Measurements from ENCODE around the gene MTCH1.
"Not testable (repeated sequence)": the region's sequence is repeated elsewhere in the genome, so short reads cannot be mapped to it uniquely, and the experiment has no call there.

Gene MTCH1

GRCh38 chr6:36997811-36998722, 12.1 kb upstream of the MTCH1 start:
- DNase-seq (ENCODE audit: low read depth, low spot score): no peak

DNA sequence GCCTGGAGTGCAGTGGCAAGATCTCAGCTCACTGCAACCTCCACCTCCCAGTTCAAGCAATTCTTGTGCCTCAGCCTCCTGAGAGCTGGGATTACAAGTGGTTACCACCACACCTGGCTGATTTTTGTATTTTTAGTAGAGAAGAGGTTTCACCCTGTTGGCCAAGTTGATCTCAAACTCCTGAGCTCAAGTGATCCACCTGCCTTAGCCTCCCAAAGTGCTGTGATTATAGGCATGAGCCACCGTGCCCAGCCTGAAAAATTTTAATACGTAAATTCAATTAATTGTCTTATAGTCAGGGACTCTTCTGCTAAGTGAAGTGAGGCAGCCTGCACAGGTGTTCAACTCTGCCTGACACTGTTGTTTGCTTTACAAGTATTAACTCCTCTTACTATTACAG, 4.4 kb upstream of the MTCH1 start:
- DNase-seq (ENCODE audit: low read depth, low spot score): not testable (repeated sequence)

DNA sequence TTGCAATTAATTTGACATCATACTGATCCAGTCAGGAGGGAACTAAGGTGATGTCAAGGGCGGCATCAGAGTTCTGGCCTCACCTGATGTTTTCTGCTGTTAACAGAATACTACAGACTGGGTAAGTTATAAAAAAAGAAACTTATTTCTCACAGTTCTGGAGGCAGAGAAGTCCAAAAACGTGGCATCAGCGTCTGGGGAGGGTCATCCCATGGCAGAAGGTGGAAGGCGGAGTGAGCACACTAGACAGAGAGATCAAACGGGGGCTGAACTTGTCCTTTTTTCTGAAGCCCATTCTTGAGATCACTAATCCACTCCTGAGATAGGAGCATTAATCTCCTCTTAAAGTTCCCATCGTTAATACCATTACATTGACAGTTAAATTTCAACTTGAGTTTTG, 3.3 kb upstream of the MTCH1 start:
- DNase-seq (ENCODE audit: low read depth, low spot score): no peak

- DNase-seq (ENCODE audit: low read depth, low spot score): no peak
Observed at GRCh38 chr6:36986704-36987047, 680 bp upstream of the MTCH1 start.

GRCh38 chr6:36985417-36985807, 584 bp downstream of the MTCH1 start:
- no peak for DNase-seq (ENCODE audit: low read depth, low spot score)

DNA sequence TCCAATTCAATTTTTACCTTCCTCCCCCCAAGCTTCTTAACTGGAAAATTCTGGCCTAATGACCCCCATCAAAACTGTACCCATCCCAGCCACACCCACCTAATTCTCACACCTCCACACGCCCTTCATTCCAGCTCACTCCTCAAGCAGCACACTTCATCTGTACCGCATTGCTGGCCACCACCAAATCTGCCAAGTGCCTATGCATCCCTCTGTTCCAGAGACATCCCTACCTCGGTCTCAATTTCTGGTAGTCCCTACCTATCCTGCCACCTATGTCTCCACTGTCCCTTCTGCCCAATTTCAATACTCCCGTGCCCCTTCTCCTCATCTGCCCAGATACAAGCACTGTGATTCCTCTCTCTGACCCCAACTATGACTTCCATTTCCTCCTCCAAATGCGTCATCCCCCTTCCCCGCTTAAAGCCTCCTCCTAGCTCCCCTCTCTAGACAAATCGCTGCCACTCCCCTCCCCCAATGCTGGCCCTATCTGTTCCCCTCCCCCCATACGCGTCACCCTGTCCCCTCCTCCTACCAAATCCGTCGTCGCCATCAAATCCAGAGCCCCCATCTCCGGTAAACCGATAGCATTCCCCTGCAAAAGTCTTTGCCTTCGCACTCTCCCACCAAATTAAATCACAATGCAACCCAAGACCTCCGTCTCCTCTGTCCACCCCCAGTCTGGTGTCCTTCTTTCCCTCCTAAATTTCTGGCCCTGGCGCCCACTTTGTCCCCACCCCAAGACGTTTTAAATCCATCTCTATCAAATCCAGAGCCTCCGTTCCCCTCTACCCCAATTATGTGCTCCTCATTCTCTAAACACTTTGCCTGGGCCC, 1.2 kb downstream of the MTCH1 start:
- DNase-seq (ENCODE audit: low read depth, low spot score): no peak

- no peak for DNase-seq (ENCODE audit: low read depth, low spot score)
Observed at GRCh38 chr6:36983538-36983937, 2.5 kb downstream of the MTCH1 start.

- DNase-seq (ENCODE audit: low read depth, low spot score): no peak
Observed at GRCh38 chr6:36980876-36981619, 4.9 kb downstream of the MTCH1 start.

GRCh38 chr6:36980129-36980528, 5.9 kb downstream of the MTCH1 start:
- DNase-seq (ENCODE audit: low read depth, low spot score): no peak

DNA sequence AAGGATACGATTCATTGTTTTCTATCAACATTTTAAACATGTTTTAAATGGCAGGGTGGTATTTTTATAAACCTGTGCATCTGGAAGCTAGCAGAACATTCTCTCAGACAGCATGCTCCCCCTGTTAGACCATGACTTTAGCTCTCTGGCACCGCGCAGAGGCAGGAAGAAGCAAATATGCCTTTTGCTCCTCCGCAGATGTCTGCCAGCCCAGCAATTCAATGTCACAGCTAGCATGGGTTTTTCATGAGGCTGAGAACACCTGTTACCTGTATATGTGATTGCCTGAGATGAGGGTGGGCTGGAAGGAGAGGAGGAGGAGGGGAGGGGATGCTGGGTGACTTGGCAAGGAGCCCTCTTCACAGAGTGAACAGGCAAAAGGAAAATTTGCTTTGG, 6.7 kb downstream of the MTCH1 start:
- no peak for DNase-seq (ENCODE audit: low read depth, low spot score)

- no peak for DNase-seq (ENCODE audit: low read depth, low spot score)
Observed at GRCh38 chr6:36978421-36979346, 7.3 kb downstream of the MTCH1 start.

DNA sequence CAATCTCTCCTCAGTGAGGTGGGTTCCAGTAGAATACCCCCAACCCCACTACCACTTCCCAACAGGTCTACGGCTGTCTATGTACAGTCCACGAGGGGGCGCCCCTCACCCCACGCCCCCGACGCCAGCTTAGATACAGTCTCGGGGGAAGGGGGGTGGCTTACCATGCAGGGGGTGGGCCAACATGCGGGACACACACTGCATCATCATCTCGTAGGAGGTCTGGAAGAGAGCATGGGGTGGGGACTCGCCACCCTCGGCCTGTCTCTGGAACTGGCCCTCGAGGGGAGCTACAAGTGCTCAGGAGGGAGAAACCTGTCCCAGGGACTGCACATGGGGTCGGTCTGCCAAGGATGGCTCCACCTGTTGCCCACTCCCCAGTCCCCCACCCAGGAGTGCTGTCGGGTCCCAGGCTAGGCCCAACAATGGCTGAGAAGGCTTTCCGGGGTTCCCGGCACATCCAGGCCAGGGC, 8.5 kb downstream of the MTCH1 start:
- no peak for DNase-seq (ENCODE audit: low read depth, low spot score)

GRCh38 chr6:36976931-36977330, 9.1 kb downstream of the MTCH1 start:
- no peak for DNase-seq (ENCODE audit: low read depth, low spot score)

- DNase-seq (ENCODE audit: low read depth, low spot score): no peak
Observed at GRCh38 chr6:36976509-36976908, 9.5 kb downstream of the MTCH1 start.

GRCh38 chr6:36976007-36976264, 10.1 kb downstream of the MTCH1 start:
- no peak for DNase-seq (ENCODE audit: low read depth, low spot score)

GRCh38 chr6:36975231-36976006, 10.6 kb downstream of the MTCH1 start:
- no peak for DNase-seq (ENCODE audit: low read depth, low spot score)

GRCh38 chr6:36973647-36974046, 12.3 kb downstream of the MTCH1 start:
- no peak for DNase-seq (ENCODE audit: low read depth, low spot score)

DNA sequence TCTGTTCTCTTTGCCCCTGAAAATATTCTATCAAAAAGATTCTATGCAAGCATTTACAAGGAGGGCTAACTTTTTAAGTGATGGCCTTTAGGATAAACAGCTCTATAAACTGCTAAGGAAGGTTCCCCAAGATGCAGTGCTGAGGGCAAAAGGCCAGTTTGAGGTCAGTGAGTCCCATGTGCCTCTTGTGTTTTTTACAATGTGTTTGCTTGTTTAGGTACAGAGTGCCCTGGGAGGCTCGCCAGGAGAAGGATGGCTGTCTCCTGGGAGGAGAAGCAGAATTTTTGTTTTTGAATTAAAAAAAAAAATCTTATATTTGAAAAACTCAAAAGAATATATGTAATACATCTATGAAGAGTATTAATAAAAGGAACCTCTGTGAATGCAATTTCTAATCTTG, 12.8 kb downstream of the MTCH1 start:
- no peak for DNase-seq (ENCODE audit: low read depth, low spot score)

GRCh38 chr6:36971921-36972673, 13.9 kb downstream of the MTCH1 start:
- no peak for DNase-seq (ENCODE audit: low read depth, low spot score)
